Natural killer cell (primary cell): Measurements from ENCODE around the gene MALL. TPM values are rescaled to one million over a fixed set of nuclear protein-coding genes. Genes with fewer than 3 reads are reported as not detected.
"Not testable (repeated sequence)": the region's sequence is repeated elsewhere in the genome, so short reads cannot be mapped to it uniquely, and the experiment has no call there.

ENCODE experiments used
- ATAC-seq, 3 donors: fragments of 150-1000 bp in 2 of 3; fragments of 200-7000 bp in 1 of 3; cut with Tn5 transposase; 1 replicate in 1 of 3; 2 replicates in 2 of 3; pipeline ENCODE4 v1.10.0; 2021; ENCODE audit warnings: mild to moderate bottlenecking in 2 of 3, moderate library complexity in 2 of 3
- DNase-seq, 2 donors: peaks; one replicate each; pipeline versions ENCODE4 v3.0.0 to v3.0.0-alpha.2; 2013 to 2021; ENCODE audit warnings: mixed read lengths in 1 of 2
- H3K27ac ChIP-seq: one replicate; pipeline ENCODE4 v1.5.1; 2013; ENCODE audit warnings: mild to moderate bottlenecking, low read length
- H3K27me3 ChIP-seq: one replicate; pipeline ENCODE4 v1.6.1; 2013; ENCODE audit warnings: low read length; ENCODE audit not compliant: control insufficient read depth, insufficient read depth
- H3K36me3 ChIP-seq: one replicate; pipeline ENCODE4 v1.6.1; 2013; ENCODE audit warnings: low read length; ENCODE audit not compliant: control insufficient read depth, insufficient read depth
- H3K4me1 ChIP-seq: one replicate; pipeline ENCODE4 v1.6.1; 2013; ENCODE audit warnings: low read length; ENCODE audit not compliant: control insufficient read depth, insufficient read depth
- H3K4me3 ChIP-seq: one replicate; pipeline ENCODE4 v1.5.1; 2013; ENCODE audit warnings: low read length
- H3K9me3 ChIP-seq: one replicate; pipeline ENCODE4 v1.6.1; 2013; ENCODE audit warnings: low read length; ENCODE audit not compliant: control insufficient read depth, insufficient read depth
- H3K27ac Mint-ChIP-seq, 2 donors: one replicate each; pipeline ENCODE4 v1.8.0; 2022; ENCODE audit warnings: mild to moderate bottlenecking in 2 of 2, mixed read lengths in 2 of 2, moderate library complexity in 1 of 2
- H3K27me3 Mint-ChIP-seq, 2 donors: one replicate each; pipeline ENCODE4 v1.8.0; 2022; ENCODE audit warnings: low read depth in 2 of 2, mixed read lengths in 2 of 2
- H3K36me3 Mint-ChIP-seq: one replicate; pipeline ENCODE4 v1.8.0; 2022; ENCODE audit warnings: mixed read lengths
- H3K4me1 Mint-ChIP-seq, 2 donors: one replicate each; pipeline ENCODE4 v1.8.0; 2022; ENCODE audit warnings: mixed read lengths in 2 of 2
- H3K4me3 Mint-ChIP-seq: one replicate; pipeline ENCODE4 v1.8.0; 2022; ENCODE audit warnings: mild to moderate bottlenecking, moderate library complexity, mixed read lengths
- H3K9me3 Mint-ChIP-seq, 2 donors: one replicate each; pipeline ENCODE4 v1.8.0; 2022; ENCODE audit warnings: mixed read lengths in 2 of 2
- WGBS: methylation state at CpG from one replicate; pipeline ENCODE4 v1.1.7; 2013; ENCODE audit warnings: missing lambda C conversion rate; ENCODE audit not compliant: insufficient coverage; 5-methylcytosine and 5-hydroxymethylcytosine counted together
- intact Hi-C: fragments of 100-400 bp; cut with micrococcal nuclease; formaldehyde crosslinking; loops from one replicate; pipeline ENCODE4 v1.14.2; 2022
- total RNA-seq, 4 donors: library from RNA; stranded (reverse); fragments of 120-200 nt in 1 of 4; gene quantifications; one replicate each; pipeline versions ENCODE4 v1.2.3 to v1.2.4, GENCODE V29; 2013 to 2022

The MALL gene
- total RNA-seq, 3 donors from 2014 or later (not counting 1 experiment from before 2014, with no cell fraction given), result not detected

DNA sequence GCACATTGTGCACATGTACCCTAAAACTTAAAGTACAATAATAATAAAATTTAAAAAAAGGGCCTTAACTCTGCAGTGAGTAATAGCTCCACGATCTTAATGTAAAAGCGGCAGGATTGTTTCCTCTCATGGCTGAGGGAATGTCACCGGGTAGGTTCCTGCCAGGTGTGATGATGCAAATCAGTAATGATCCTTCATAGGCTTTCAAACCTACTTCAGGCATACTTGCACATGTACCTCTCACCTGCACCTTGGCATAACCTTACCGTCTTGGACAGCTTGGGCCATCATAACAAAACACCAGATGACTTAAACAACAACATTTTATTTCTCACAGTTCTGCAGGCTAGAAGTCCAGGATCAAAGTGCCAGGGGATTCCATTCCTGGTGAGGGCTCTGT is 39.7 kb downstream of the MALL start:
- H3K4me1 ChIP-seq, H3K4me1 Mint-ChIP-seq, H3K36me3 ChIP-seq, intact Hi-C loops, H3K4me3 Mint-ChIP-seq, H3K9me3 ChIP-seq, H3K4me3 ChIP-seq, H3K9me3 Mint-ChIP-seq, H3K27me3 Mint-ChIP-seq, DNase-seq, H3K27ac ChIP-seq, H3K27me3 ChIP-seq, ATAC-seq, H3K36me3 Mint-ChIP-seq, H3K27ac Mint-ChIP-seq: not testable (repeated sequence)
- WGBS, result 100% methylated on average over 1 of the region's 4 CpGs

- H3K36me3 ChIP-seq, H3K27ac ChIP-seq, H3K4me3 ChIP-seq, H3K36me3 Mint-ChIP-seq, H3K27me3 Mint-ChIP-seq, H3K27me3 ChIP-seq, H3K4me1 ChIP-seq, H3K4me3 Mint-ChIP-seq, H3K27ac Mint-ChIP-seq, intact Hi-C loops, H3K9me3 ChIP-seq, H3K4me1 Mint-ChIP-seq, ATAC-seq, H3K9me3 Mint-ChIP-seq: not testable (repeated sequence)
- 99% methylated on average over 4 of the region's 7 CpGs for WGBS
- DNase-seq, result peak in 1 of 2 donors; percentile 0
These were observed 45.8 kb downstream of the MALL start for GRCh38 chr2:110069869-110070268.

- intact Hi-C loops, H3K27me3 ChIP-seq, H3K36me3 Mint-ChIP-seq, H3K9me3 Mint-ChIP-seq, H3K27ac Mint-ChIP-seq, H3K4me1 ChIP-seq, H3K27ac ChIP-seq, H3K27me3 Mint-ChIP-seq, H3K36me3 ChIP-seq, H3K4me3 ChIP-seq, H3K4me3 Mint-ChIP-seq, ATAC-seq, H3K9me3 ChIP-seq, H3K4me1 Mint-ChIP-seq: not testable (repeated sequence)
- 80% methylated on average over 2 of the region's 3 CpGs for WGBS
- peak in 1 of 2 donors; percentile 1 for DNase-seq
These were observed 47.5 kb downstream of the MALL start for GRCh38 chr2:110068153-110068552.

- DNase-seq, H3K27me3 ChIP-seq, H3K4me1 ChIP-seq, H3K9me3 Mint-ChIP-seq, H3K4me3 ChIP-seq, H3K4me1 Mint-ChIP-seq, H3K4me3 Mint-ChIP-seq, ATAC-seq, intact Hi-C loops, H3K27ac Mint-ChIP-seq, H3K36me3 Mint-ChIP-seq, H3K27ac ChIP-seq, H3K36me3 ChIP-seq, H3K9me3 ChIP-seq, H3K27me3 Mint-ChIP-seq: not testable (repeated sequence)
- WGBS, result no CpG with 5 or more reads among the region's 3 CpGs
These were observed 53.3 kb downstream of the MALL start for GRCh38 chr2:110062332-110062731.

DNA sequence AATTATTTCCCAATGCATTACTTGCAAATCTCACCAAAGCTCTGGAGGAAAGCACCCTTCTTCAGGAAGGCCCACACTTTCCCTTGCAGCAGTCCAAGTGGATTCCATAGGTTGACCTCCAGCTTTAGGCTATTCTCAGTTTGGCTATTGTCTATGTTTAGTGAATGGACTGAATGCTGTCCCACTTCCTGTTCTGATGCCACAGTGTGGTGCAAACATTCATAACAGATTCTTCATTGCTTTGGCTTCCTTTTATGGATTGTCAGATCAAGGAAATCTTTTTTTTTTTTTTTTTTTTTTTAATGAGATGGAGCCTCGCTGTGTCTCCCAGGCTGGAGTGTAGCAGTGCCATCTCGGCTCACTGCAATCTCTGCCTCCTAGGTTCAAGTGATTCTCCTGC is 55.1 kb downstream of the MALL start:
- H3K4me3 ChIP-seq, H3K4me1 Mint-ChIP-seq, H3K27me3 Mint-ChIP-seq, H3K27ac Mint-ChIP-seq, DNase-seq, H3K27ac ChIP-seq, ATAC-seq, H3K9me3 Mint-ChIP-seq, H3K36me3 ChIP-seq, H3K36me3 Mint-ChIP-seq, H3K27me3 ChIP-seq, intact Hi-C loops, H3K9me3 ChIP-seq, H3K4me1 ChIP-seq, H3K4me3 Mint-ChIP-seq: not testable (repeated sequence)
- WGBS, result no CpG with 5 or more reads among the region's 2 CpGs

DNA sequence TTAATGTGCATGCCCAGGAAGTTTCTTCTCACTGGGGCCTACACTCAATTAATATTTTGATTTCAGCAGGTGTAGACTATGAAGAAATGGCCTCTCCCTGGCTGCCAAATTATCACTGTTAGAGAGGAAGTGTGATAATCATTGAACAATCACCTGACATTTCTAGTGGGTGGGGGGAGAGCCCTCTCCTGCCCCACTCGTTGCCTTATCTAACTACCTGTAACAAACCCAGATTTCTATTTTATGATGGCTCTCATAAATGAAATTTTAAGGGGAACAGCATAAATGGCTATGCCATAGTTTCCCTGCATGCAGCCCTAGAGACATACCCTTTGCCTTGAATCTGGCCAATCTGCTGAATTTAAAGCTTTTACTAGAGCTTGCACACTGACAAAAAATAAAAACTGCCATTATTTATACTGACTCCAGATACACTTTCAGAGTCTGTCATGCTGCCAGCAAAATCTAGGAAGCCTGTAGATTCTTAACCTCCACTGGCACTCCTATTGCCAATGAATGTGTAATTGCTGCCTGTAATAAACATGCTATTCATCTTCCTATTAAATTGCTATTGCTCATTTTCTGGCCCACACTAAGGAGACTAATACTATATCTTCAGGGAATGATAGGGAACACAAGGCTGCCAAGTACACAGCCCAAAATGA is 55.8 kb downstream of the MALL start:
- H3K27ac ChIP-seq, ATAC-seq, H3K4me1 ChIP-seq, H3K9me3 ChIP-seq, H3K36me3 ChIP-seq, H3K4me3 ChIP-seq, H3K9me3 Mint-ChIP-seq, intact Hi-C loops, H3K27me3 ChIP-seq, H3K36me3 Mint-ChIP-seq, DNase-seq, H3K27me3 Mint-ChIP-seq, H3K27ac Mint-ChIP-seq, H3K4me1 Mint-ChIP-seq, H3K4me3 Mint-ChIP-seq: not testable (repeated sequence)
- no CpG with 5 or more reads among the region's 1 CpG for WGBS

- H3K9me3 ChIP-seq, H3K36me3 Mint-ChIP-seq, intact Hi-C loops, H3K4me3 ChIP-seq, H3K4me1 Mint-ChIP-seq, ATAC-seq, H3K36me3 ChIP-seq, H3K27ac ChIP-seq, H3K4me1 ChIP-seq, H3K27ac Mint-ChIP-seq, H3K27me3 Mint-ChIP-seq, DNase-seq, H3K4me3 Mint-ChIP-seq, H3K9me3 Mint-ChIP-seq, H3K27me3 ChIP-seq: not testable (repeated sequence)
- WGBS, result no CpG with 5 or more reads among the region's 11 CpGs
These were observed 56.5 kb downstream of the MALL start for GRCh38 chr2:110059009-110059693.

- H3K4me3 ChIP-seq, H3K27me3 ChIP-seq, H3K9me3 Mint-ChIP-seq, H3K27me3 Mint-ChIP-seq, H3K4me1 ChIP-seq, H3K27ac ChIP-seq, H3K4me1 Mint-ChIP-seq, H3K27ac Mint-ChIP-seq, intact Hi-C loops, H3K4me3 Mint-ChIP-seq, H3K9me3 ChIP-seq, DNase-seq, ATAC-seq, H3K36me3 Mint-ChIP-seq, H3K36me3 ChIP-seq: not testable (repeated sequence)
These were observed 57.6 kb downstream of the MALL start for GRCh38 chr2:110058034-110058433.
